ENCODE measurements around the gene SSBP3.

DNA sequence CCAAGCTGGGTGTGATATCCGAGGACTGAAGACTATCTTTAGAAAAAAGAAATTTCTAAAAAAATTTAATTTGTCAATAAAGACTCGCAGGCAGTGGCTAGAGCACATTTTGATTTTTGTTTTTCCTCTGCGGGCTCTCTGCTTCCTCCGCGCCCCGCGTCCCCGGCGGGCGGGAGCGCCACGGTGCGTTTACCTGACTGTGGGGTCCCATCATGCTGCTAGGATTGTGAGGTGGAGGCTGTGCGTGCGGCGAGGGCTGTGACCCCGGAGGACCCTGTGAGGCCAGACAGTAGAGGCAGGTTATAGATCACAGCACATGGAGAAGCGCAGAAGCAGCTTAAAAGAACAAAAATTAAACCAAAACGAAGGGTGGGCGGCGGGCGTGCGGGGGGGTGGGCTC is 148.3 kb downstream of the SSBP3 start:
- TF ChIP-seq CTCF (conservative IDR thresholded peaks at IDR 0.05; ENCODE audit: low read length) (no peak), EZH2phosphoT487 (IDR thresholded peaks at IDR 0.05; ENCODE audit: borderline replicate concordance, low read depth, low read length) (no peak)
